CD4-positive, CD25-positive, alpha-beta regulatory T cell (primary cell): Measurements from ENCODE around the gene SIGLEC9. TPM values are rescaled to one million over a fixed set of nuclear protein-coding genes. Genes with fewer than 3 reads are reported as not detected.

ENCODE experiments used
- ATAC-seq, 2 donors: fragments of 150-1000 bp; cut with Tn5 transposase; one replicate each; pipeline ENCODE4 v1.10.0; 2021; ENCODE audit warnings: low read depth in 2 of 2, moderate number of reproducible peaks in 2 of 2, moderate library complexity in 1 of 2
- DNase-seq, 3 donors: peaks; one replicate each; pipeline versions ENCODE4 v3.0.0 to v3.0.0-alpha.2; 2012 to 2022; ENCODE audit warnings: mixed read lengths in 1 of 3
- H3K27ac ChIP-seq: one replicate; pipeline ENCODE4 v1.7.0; 2013; ENCODE audit warnings: mild to moderate bottlenecking, low read length; ENCODE audit not compliant: insufficient read depth, poor library complexity, severe bottlenecking
- H3K27me3 ChIP-seq: one replicate; pipeline ENCODE4 v1.7.0; 2013; ENCODE audit warnings: low read length; ENCODE audit not compliant: control insufficient read depth, insufficient read depth
- H3K36me3 ChIP-seq: one replicate; pipeline ENCODE4 v1.7.0; 2013; ENCODE audit warnings: mild to moderate bottlenecking, low read length, moderate library complexity; ENCODE audit not compliant: control insufficient read depth, insufficient read depth
- H3K4me1 ChIP-seq: 2 replicates; pipeline ENCODE4 v1.7.0; 2013; ENCODE audit warnings: mild to moderate bottlenecking, low read length; ENCODE audit not compliant: insufficient read depth, control insufficient read depth, poor library complexity, severe bottlenecking
- H3K4me3 ChIP-seq: one replicate; pipeline ENCODE4 v1.7.0; 2013; ENCODE audit warnings: low read depth, mild to moderate bottlenecking, low read length, moderate library complexity
- H3K9me3 ChIP-seq, 2 experiments: 1 replicate in 1 of 2; 2 replicates in 1 of 2; pipeline ENCODE4 v1.7.0; 2013; ENCODE audit warnings: low read length in 2 of 2, mild to moderate bottlenecking in 1 of 2, moderate library complexity in 1 of 2; ENCODE audit not compliant: control insufficient read depth in 2 of 2
- H3K27ac Mint-ChIP-seq, 3 donors: one replicate each; pipeline ENCODE4 v1.8.0; 2020 to 2022; ENCODE audit warnings: mild to moderate bottlenecking in 3 of 3, mixed read lengths in 3 of 3, moderate library complexity in 2 of 3
- H3K27me3 Mint-ChIP-seq: one replicate; pipeline ENCODE4 v1.8.0; 2022; ENCODE audit warnings: mild to moderate bottlenecking, mixed read lengths
- H3K36me3 Mint-ChIP-seq: one replicate; pipeline ENCODE4 v1.8.0; 2020; ENCODE audit warnings: mixed read lengths
- H3K4me1 Mint-ChIP-seq, 4 donors: one replicate each; pipeline ENCODE4 v1.8.0; 2020 to 2022; ENCODE audit warnings: mixed read lengths in 4 of 4, mild to moderate bottlenecking in 1 of 4
- H3K4me3 Mint-ChIP-seq, 4 donors: one replicate each; pipeline ENCODE4 v1.8.0; 2020 to 2022; ENCODE audit warnings: mild to moderate bottlenecking in 4 of 4, mixed read lengths in 4 of 4, moderate library complexity in 3 of 4
- H3K9me3 Mint-ChIP-seq, 7 donors: one replicate each; pipeline ENCODE4 v1.8.0; 2020 to 2022; ENCODE audit warnings: mixed read lengths in 7 of 7, mild to moderate bottlenecking in 3 of 7, moderate library complexity in 2 of 7
- polyA plus RNA-seq, 4 donors: library from polyadenylated mRNA; unstranded; fragments of 300-500 nt; fragmentation: Illumina TruSeq; gene quantifications; one replicate each; pipeline ENCODE4 v1.2.3, GENCODE V29; 2021
- total RNA-seq: library from RNA; stranded (reverse); gene quantifications from one replicate; pipeline ENCODE4 v1.2.3, GENCODE V29; 2022

Gene SIGLEC9
- total and polyA plus RNA-seq, 5 donors from 2014 or later = 0.33 to 1.1 (median 0.44) TPM; not detected in 1

DNA sequence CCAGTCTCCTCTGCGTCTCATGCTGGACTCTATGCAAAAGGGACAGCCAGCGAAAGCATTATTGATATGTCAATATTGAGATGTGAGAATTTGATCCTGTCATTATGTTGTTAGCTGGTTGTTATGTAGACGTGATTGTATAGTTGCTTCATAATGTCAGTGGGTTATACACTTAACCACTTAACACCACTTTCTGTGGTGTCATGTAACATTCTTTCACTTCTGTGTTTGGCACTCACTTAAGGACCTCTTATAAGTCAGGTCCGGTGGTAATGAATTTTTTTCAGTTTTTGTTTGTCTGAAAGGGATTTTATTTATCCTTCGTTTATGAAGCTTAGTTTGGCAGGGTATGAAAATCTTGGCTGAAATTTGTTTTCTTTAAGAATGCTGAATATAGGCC, 10.3 kb downstream of the SIGLEC9 start:
- Mint-ChIP-seq H3K36me3 (peaks cover 6% of the 10 kb centered on the region), H3K4me3 (no peak overlapping the region), H3K27ac (no peak overlapping the region), H3K9me3 (peaks cover 0 to 2% (median 0%) of the 10 kb centered on the region in 7 donors), H3K4me1 (peaks cover 17 to 52% (median 29%) of the 10 kb centered on the region in 4 donors), H3K27me3 (peaks cover 30% of the 10 kb centered on the region)
- H3K4me3 ChIP-seq = no peak overlapping the region
- H3K9me3 ChIP-seq = no peaks in the 10 kb centered on the region
- H3K27ac ChIP-seq = no peak overlapping the region
- H3K4me1 ChIP-seq = peaks cover 27% of the 10 kb centered on the region
- no peaks in the 10 kb centered on the region for H3K36me3 ChIP-seq
- no peak for DNase-seq
- no peak for ATAC-seq
- peaks cover 2% of the 10 kb centered on the region for H3K27me3 ChIP-seq

DNA sequence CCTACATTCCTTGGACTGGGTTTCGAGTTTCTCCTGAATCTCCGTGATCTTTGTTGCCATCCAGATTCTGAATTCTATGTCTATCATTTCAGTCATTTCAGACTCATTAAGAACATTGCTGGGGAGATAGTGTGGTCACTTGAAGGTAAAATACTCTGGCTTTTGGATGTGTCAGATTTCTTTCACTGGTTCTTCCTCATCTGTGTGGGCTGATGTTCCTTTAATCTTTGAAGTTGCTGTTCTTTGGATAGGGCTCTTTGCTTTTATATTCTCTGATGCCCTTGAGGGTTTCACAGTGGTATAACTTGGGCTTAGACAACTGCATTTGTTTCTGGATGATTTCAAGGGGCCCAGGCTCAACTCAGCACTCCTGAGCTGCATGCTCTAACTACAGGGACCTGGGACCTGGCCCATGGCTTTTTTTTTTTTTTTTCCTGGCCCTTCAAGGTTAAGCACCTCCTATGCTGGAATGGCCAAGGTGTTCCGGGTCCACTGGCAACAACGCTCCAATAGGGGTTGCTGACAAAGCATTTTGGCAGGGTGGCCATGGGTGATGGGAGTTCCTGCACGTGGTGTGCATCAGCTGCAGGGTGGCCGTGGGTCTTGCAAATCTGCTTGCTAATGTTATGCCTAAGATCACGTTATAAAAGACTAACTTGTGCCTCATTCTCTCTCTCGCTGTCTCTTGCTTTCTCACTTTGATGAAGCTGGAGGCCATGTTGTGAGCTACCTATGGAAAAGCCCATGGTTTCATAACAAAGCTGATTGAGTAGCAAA, 11.5 kb downstream of the SIGLEC9 start:
- Histone ChIP-seq H3K27ac (no peak overlapping the region), H3K4me1 (peaks cover 18% of the 10 kb centered on the region), H3K4me3 (no peak overlapping the region), H3K27me3 (peaks cover 2% of the 10 kb centered on the region), H3K9me3 (no peaks in the 10 kb centered on the region), H3K36me3 (no peaks in the 10 kb centered on the region)
- ATAC-seq (no peak), DNase-seq (no peak)
- Mint-ChIP-seq H3K36me3 (peaks cover 6% of the 10 kb centered on the region), H3K27me3 (peaks cover 34% of the 10 kb centered on the region), H3K27ac (peak overlapping the region in 1 of 3 donors; percentile 68), H3K4me1 (peaks cover 17 to 40% (median 25%) of the 10 kb centered on the region in 4 donors), H3K9me3 (peaks cover 0 to 2% (median 0%) of the 10 kb centered on the region in 7 donors), H3K4me3 (no peak overlapping the region)

DNA sequence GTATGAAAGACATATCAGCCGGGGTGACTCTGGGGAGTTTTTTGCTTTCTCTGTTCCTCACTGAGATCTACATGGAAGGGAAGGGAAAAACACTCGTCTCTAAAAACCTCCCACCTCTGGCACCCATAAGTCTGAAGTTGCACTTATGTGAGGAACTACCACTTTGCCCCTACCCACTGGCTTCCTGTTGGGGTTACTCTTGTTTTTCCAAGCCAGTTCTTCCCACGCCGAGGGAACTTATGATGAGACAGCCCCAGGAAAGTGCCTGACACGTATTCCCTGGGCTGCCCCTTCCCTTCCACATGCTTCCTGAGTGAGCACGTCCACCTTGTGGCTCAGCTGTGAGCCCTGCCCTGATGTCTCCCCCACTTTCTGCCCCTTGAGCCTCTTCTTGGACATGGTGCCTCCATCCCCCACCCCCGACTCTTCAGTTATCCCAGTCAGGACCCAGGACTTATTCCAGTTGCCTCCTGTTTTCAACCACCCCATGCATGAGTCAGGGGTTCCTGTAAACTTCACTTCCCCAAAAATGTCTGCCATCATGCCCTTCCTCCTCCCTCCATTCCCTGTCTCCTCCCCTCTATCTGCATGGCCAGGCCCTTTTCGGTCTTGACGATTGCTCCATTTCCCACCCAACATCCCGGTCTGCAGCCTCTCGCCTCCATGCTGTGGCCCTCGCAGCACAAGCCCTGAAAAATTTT, 12.3 kb downstream of the SIGLEC9 start:
- Mint-ChIP-seq H3K4me1 (peaks cover 17 to 34% (median 23%) of the 10 kb centered on the region in 4 donors), H3K36me3 (peaks cover 6% of the 10 kb centered on the region), H3K27ac (peak overlapping the region in 1 of 3 donors; percentile 75), H3K4me3 (peak overlapping the region in 1 of 4 donors; percentile 52), H3K9me3 (peaks cover 0 to 2% (median 0%) of the 10 kb centered on the region in 7 donors), H3K27me3 (peaks cover 38% of the 10 kb centered on the region)
- Histone ChIP-seq H3K36me3 (no peaks in the 10 kb centered on the region), H3K27me3 (peaks cover 2% of the 10 kb centered on the region), H3K9me3 (no peaks in the 10 kb centered on the region), H3K4me1 (peaks cover 13% of the 10 kb centered on the region), H3K4me3 (no peak overlapping the region), H3K27ac (no peak overlapping the region)
- DNase-seq (no peak), ATAC-seq (peak in 1 of 2 donors; percentile 34)

DNA sequence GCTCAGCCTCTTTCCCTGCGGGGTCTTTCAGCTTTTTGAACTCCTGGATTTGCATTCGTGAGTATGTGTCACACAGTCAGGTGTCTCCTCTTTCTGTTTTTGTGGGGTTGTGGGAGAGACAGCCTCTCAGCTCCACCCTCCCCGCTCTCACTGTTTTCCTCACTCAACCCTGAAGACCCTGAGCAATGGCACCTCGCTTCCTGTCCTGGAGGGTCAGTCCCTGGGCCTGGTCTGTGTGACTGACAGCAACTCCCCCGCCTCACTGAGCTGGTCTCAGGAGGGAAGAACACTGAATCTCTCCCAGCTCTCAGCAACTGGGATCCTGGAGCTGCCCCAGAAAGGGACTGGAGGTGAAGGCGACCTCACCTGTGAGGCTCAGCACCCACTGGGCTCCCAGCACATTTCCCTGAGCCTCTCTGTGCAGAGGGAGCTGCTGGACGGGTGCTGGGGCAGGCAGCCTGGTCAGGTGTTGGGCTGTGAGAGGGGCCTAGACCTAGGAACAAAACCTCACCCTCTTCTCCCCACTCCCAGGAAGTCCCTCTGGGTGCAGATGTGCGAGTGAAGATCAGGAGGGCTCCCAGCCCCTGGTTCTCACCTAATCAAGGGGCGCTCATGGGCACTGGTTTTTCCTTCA, 13.2 kb downstream of the SIGLEC9 start:
- H3K36me3 Mint-ChIP-seq = peaks cover 6% of the 10 kb centered on the region
- peaks cover 38% of the 10 kb centered on the region for H3K27me3 Mint-ChIP-seq
- Histone ChIP-seq H3K27me3 (peaks cover 2% of the 10 kb centered on the region), H3K4me3 (no peak overlapping the region), H3K9me3 (no peaks in the 10 kb centered on the region), H3K4me1 (peaks cover 7% of the 10 kb centered on the region), H3K27ac (no peak overlapping the region), H3K36me3 (no peaks in the 10 kb centered on the region)
- H3K4me1 Mint-ChIP-seq = peaks cover 13 to 27% (median 16%) of the 10 kb centered on the region in 4 donors
- no peak overlapping the region for H3K4me3 Mint-ChIP-seq
- peak overlapping the region in 1 of 3 donors; percentile 75 for H3K27ac Mint-ChIP-seq
- DNase-seq = no peak
- H3K9me3 Mint-ChIP-seq = no peaks in the 10 kb centered on the region
- ATAC-seq = no peak

DNA sequence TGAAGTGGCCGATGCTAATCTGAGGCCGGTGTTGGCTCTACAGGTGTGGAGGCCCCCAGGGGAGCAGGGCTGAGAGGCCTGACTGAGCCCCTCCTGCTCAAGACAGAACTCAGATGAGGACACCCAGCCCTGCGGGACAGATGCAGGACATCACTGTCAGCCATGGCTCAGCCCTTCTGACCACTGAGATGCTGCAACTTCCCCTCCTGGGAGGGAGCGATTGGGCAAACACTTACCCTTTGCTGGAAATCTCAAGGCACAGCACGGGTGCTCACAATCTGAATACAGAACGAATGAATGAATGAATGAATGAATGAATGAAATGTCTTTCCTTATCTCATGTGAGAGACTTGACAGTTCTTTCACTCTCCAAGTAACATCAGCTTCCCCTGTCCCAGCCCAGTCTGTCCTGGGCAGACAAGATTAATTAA, 13.9 kb downstream of the SIGLEC9 start:
- H3K27ac ChIP-seq = no peak overlapping the region
- H3K36me3 ChIP-seq = no peaks in the 10 kb centered on the region
- DNase-seq = no peak
- peaks cover 13 to 27% (median 16%) of the 10 kb centered on the region in 4 donors for H3K4me1 Mint-ChIP-seq
- no peak overlapping the region for H3K4me3 Mint-ChIP-seq
- H3K27me3 Mint-ChIP-seq = peaks cover 38% of the 10 kb centered on the region
- H3K4me1 ChIP-seq = peaks cover 7% of the 10 kb centered on the region
- ATAC-seq = peak in 1 of 2 donors; percentile 23
- H3K27me3 ChIP-seq = peaks cover 2% of the 10 kb centered on the region
- H3K27ac Mint-ChIP-seq = peak overlapping the region in 1 of 3 donors; percentile 59
- peaks cover 6% of the 10 kb centered on the region for H3K36me3 Mint-ChIP-seq
- no peaks in the 10 kb centered on the region for H3K9me3 ChIP-seq
- no peaks in the 10 kb centered on the region for H3K9me3 Mint-ChIP-seq
- no peak overlapping the region for H3K4me3 ChIP-seq

DNA sequence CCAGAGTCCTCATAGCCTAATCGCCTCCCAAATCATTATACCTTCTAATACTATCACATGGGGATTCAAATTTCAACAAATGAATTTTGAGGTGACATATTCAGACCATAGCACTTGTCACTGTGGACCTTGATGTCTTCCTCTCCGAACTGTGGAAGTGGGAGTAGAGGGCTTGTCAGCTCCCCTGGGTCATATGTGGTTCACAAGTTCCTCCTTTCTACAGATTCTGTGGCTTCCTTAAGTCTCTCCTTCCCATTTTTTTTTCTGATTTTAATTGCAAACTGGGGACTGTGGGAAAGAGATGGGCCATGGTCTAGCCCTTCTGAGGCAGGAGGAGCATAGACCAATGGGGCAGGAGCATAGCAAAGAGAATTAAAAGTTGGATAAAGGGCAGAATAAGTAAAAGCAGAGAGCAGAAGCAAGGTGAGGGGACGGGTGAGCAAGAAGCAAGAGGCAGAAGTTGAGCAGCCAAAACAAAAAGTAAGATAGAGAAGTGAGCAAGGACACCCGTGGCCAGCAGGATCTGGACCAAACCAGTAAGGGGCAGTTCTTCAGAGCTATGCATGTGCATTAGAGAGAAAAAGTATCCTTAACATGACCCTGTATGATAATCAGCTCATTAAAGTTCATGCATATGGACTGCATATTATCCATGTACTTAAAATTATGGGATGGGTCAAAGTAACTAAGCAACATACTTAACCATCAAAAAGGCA, 14.8 kb downstream of the SIGLEC9 start:
- Mint-ChIP-seq H3K4me1 (peaks cover 13 to 27% (median 16%) of the 10 kb centered on the region in 4 donors), H3K27me3 (peaks cover 38% of the 10 kb centered on the region), H3K9me3 (no peaks in the 10 kb centered on the region), H3K27ac (peak overlapping the region in 2 of 3 donors; percentile 59 to 65), H3K36me3 (peaks cover 6% of the 10 kb centered on the region), H3K4me3 (no peak overlapping the region)
- DNase-seq (no peak), ATAC-seq (no peak)
- no peaks in the 10 kb centered on the region for H3K36me3 ChIP-seq
- H3K27ac ChIP-seq = no peak overlapping the region
- H3K4me3 ChIP-seq = no peak overlapping the region
- peaks cover 2% of the 10 kb centered on the region for H3K27me3 ChIP-seq
- peaks cover 7% of the 10 kb centered on the region for H3K4me1 ChIP-seq
- H3K9me3 ChIP-seq = no peaks in the 10 kb centered on the region

DNA sequence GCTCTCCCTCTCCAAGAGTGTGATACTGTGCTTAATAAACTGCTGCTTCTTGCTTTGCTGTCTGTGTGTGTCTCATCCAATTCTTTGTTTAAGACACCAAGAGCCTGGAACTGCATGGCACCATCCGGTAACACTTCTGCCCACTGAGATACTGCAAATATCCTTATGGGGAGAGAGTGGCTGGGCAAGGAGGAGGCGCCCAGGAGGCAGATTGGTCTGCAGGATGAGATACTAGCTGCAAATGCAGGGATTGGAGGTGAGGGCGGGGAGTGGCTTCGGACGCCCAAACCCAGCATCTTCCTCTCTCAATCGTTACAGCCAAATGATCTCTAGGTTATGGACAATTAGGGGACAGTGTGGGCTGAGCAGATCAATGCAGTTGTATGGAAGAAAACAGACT, 15.7 kb downstream of the SIGLEC9 start:
- ATAC-seq (no peak), DNase-seq (no peak)
- Histone ChIP-seq H3K27me3 (peaks cover 2% of the 10 kb centered on the region), H3K27ac (no peak overlapping the region), H3K9me3 (no peaks in the 10 kb centered on the region), H3K36me3 (no peaks in the 10 kb centered on the region), H3K4me3 (no peak overlapping the region), H3K4me1 (peaks cover 7% of the 10 kb centered on the region)
- Mint-ChIP-seq H3K4me3 (no peak overlapping the region), H3K27me3 (peaks cover 34% of the 10 kb centered on the region), H3K27ac (no peak overlapping the region), H3K36me3 (peaks cover 6% of the 10 kb centered on the region), H3K4me1 (peaks cover 9 to 27% (median 16%) of the 10 kb centered on the region in 4 donors), H3K9me3 (no peaks in the 10 kb centered on the region)
